HL-60 (cell line): ENCODE measurements around the gene KRT85.

Experiments used
- DNase-seq, 2 experiments: peaks; one replicate each; pipeline ENCODE4 v3.0.0-alpha.2; 2010 to 2020; ENCODE audit warnings: low read depth in 1 of 2, low spot score in 1 of 2
- H3K27ac ChIP-seq: fragments of 250-450 bp; sonication (Bioruptor Pico); replicated peaks from 2 replicates; pipeline ENCODE4 v1.5.1; 2020; ENCODE audit warnings: mild to moderate bottlenecking, moderate library complexity
- H3K27me3 ChIP-seq: fragments of 250-450 bp; sonication (Bioruptor Pico); 2 replicates; pipeline ENCODE4 v1.5.1; 2021; ENCODE audit warnings: mild to moderate bottlenecking, moderate library complexity; ENCODE audit not compliant: insufficient read depth, poor library complexity, severe bottlenecking
- H3K4me3 ChIP-seq: replicated peaks from 2 replicates; pipeline ENCODE4 v1.5.1; 2011; ENCODE audit warnings: mild to moderate bottlenecking, control low read depth, low read length; ENCODE audit not compliant: insufficient read depth
- GABPA ChIP-seq: IDR thresholded peaks from 2 replicates; pipeline ENCODE4 v1.6.1; 2012; ENCODE audit warnings: low read depth
- POLR2AphosphoS5 ChIP-seq: IDR thresholded peaks from 2 replicates; pipeline ENCODE4 v1.6.1; 2012; ENCODE audit warnings: low read depth
- SPI1 ChIP-seq: IDR thresholded peaks from 2 replicates; pipeline ENCODE4 v1.6.1; 2012; ENCODE audit warnings: low read depth, mild to moderate bottlenecking, borderline replicate concordance
- TF ChIP-seq, protein P1 (sequence below): IDR thresholded peaks from 2 replicates; pipeline ENCODE4 v1.6.1; 2012; ENCODE audit warnings: low read depth; ENCODE audit not compliant: insufficient replicate concordance
- TF ChIP-seq, protein P2 (sequence below): IDR thresholded peaks from one replicate; pipeline ENCODE4 v1.5.1; 2011; ENCODE audit warnings: low read length, control low read depth, inconsistent platforms; ENCODE audit not compliant: insufficient read depth

KRT85 gene

DNA sequence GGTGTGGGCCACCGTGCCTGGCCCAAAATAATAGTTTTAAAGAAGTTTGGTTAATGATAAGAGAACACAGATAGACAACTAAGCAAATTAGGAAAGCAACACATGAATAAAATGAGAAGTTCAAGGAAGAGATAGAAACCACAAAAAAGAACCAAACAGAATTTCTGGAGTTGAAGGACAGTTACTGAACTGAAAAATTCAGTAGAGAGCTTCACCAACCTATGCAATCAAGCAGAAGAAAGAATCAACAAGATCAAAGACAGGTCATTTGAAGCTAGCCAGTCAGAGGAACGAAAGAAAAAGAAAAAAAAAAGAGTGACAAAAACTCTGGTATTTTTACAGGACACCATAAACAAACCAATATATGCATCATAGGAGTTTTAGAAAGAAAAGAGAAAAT, 30.6 kb downstream of the KRT85 start:
- peaks cover 10% of the 10 kb centered on the region for H3K27me3 ChIP-seq
- TF ChIP-seq GABPA (no peak), SPI1 (no peak), POLR2AphosphoS5 (no peak)
- TF ChIP-seq, protein P1, sequence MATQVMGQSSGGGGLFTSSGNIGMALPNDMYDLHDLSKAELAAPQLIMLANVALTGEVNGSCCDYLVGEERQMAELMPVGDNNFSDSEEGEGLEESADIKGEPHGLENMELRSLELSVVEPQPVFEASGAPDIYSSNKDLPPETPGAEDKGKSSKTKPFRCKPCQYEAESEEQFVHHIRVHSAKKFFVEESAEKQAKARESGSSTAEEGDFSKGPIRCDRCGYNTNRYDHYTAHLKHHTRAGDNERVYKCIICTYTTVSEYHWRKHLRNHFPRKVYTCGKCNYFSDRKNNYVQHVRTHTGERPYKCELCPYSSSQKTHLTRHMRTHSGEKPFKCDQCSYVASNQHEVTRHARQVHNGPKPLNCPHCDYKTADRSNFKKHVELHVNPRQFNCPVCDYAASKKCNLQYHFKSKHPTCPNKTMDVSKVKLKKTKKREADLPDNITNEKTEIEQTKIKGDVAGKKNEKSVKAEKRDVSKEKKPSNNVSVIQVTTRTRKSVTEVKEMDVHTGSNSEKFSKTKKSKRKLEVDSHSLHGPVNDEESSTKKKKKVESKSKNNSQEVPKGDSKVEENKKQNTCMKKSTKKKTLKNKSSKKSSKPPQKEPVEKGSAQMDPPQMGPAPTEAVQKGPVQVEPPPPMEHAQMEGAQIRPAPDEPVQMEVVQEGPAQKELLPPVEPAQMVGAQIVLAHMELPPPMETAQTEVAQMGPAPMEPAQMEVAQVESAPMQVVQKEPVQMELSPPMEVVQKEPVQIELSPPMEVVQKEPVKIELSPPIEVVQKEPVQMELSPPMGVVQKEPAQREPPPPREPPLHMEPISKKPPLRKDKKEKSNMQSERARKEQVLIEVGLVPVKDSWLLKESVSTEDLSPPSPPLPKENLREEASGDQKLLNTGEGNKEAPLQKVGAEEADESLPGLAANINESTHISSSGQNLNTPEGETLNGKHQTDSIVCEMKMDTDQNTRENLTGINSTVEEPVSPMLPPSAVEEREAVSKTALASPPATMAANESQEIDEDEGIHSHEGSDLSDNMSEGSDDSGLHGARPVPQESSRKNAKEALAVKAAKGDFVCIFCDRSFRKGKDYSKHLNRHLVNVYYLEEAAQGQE = no peak
- TF ChIP-seq, protein P2, sequence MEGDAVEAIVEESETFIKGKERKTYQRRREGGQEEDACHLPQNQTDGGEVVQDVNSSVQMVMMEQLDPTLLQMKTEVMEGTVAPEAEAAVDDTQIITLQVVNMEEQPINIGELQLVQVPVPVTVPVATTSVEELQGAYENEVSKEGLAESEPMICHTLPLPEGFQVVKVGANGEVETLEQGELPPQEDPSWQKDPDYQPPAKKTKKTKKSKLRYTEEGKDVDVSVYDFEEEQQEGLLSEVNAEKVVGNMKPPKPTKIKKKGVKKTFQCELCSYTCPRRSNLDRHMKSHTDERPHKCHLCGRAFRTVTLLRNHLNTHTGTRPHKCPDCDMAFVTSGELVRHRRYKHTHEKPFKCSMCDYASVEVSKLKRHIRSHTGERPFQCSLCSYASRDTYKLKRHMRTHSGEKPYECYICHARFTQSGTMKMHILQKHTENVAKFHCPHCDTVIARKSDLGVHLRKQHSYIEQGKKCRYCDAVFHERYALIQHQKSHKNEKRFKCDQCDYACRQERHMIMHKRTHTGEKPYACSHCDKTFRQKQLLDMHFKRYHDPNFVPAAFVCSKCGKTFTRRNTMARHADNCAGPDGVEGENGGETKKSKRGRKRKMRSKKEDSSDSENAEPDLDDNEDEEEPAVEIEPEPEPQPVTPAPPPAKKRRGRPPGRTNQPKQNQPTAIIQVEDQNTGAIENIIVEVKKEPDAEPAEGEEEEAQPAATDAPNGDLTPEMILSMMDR = no peak
- H3K4me3 ChIP-seq = no peak overlapping the region
- no peak for DNase-seq
- no peak overlapping the region for H3K27ac ChIP-seq

DNA sequence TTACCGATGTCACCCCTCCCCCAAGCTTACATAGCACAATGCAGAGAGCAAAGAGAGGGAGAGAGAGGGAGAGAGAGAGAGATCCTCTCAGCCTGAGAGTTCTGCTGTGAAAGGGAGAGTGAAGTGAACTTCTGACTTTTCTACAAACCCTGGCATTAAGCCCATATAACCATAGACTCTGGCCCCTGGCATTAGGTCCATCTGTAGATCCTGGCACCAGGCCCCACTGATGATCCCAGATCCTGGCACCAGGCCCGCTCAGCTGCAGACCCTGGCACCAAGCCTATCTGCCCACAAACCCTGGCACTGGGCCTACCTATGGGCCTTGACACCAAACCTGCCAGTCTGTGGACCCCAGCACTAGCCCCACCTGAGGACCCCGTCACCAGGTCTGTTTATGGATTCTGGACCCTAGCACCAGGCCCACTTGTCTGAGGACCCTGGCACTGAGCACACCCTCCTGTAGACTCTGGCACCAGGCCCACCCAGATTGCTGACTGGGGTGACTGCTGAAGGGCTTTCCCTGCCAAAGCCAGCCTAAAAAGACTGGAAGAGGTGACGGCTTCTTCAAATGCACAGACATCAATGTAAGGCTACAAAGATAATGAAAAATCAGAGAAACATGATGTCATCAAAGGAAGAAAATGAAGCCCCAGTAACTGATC, 31.6 kb downstream of the KRT85 start:
- H3K4me3 ChIP-seq = no peak overlapping the region
- DNase-seq = no peak
- no peak overlapping the region for H3K27ac ChIP-seq
- TF ChIP-seq SPI1 (no peak), GABPA (no peak), POLR2AphosphoS5 (no peak)
- TF ChIP-seq, protein P1 = no peak
- TF ChIP-seq, protein P2 = no peak
- H3K27me3 ChIP-seq = peaks cover 11% of the 10 kb centered on the region

DNA sequence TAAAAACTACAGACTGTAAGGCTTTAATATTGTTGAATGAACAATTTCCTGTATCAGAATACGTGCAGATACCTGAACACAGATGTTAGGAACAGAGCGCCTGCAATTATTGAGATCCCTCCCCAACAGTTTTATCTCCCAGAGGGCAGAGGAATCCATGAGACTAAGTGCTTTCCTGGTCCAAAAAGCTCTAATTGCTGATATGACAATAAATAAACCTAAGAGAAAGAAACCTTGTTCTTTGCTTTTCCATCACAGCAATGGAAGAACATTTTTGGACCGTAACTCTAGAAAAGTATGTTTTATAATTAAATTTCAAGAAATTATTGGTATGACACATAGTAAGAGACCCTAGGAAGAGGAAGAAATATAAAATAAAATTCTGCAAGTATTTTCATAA, 33.1 kb downstream of the KRT85 start:
- DNase-seq = no peak
- no peak overlapping the region for H3K27ac ChIP-seq
- H3K4me3 ChIP-seq = no peak overlapping the region
- H3K27me3 ChIP-seq = peaks cover 20% of the 10 kb centered on the region
- TF ChIP-seq GABPA = no peak
- TF ChIP-seq, protein P1 = no peak
- TF ChIP-seq, protein P2 = no peak
